Neural progenitor cell (in vitro differentiated cells): ENCODE measurements around the gene C4orf50. TPM values are rescaled to one million over a fixed set of nuclear protein-coding genes. Genes with fewer than 3 reads are reported as not detected.

ENCODE experiments used
- DNase-seq: peaks from one replicate; pipeline ENCODE4 v3.0.0-alpha.2; 2016; ENCODE audit warnings: low spot score
- H2AFZ ChIP-seq: fragments of 200-600 bp; sonication (generic); replicated peaks from 2 replicates; pipeline ENCODE4 v1.6.1; 2016; ENCODE audit warnings: antibody characterized with exemption
- H3F3A ChIP-seq: fragments of 200-600 bp; sonication (generic); 2 replicates; pipeline ENCODE4 v1.6.1; 2016; ENCODE audit warnings: antibody characterized with exemption, low read depth
- H3K27ac ChIP-seq: fragments of 200-600 bp; sonication (generic); 2 replicates; pipeline ENCODE4 v1.5.1; 2016; ENCODE audit warnings: mild to moderate bottlenecking
- H3K27me3 ChIP-seq: fragments of 200-600 bp; sonication (generic); 2 replicates; pipeline ENCODE4 v1.6.1; 2016; ENCODE audit warnings: mild to moderate bottlenecking, moderate library complexity
- H3K36me3 ChIP-seq: fragments of 200-600 bp; sonication (generic); 2 replicates; pipeline ENCODE4 v1.5.1; 2016
- H3K4me1 ChIP-seq: fragments of 200-600 bp; sonication (generic); 2 replicates; pipeline ENCODE4 v1.6.1; 2016; ENCODE audit warnings: mixed run types
- H3K4me2 ChIP-seq: fragments of 200-600 bp; sonication (generic); 2 replicates; pipeline ENCODE4 v1.6.1; 2016
- H3K4me3 ChIP-seq: fragments of 200-600 bp; sonication (generic); 2 replicates; pipeline ENCODE4 v1.5.1; 2016
- H3K79me2 ChIP-seq: fragments of 200-600 bp; sonication (generic); 2 replicates; pipeline ENCODE4 v1.6.1; 2016; ENCODE audit warnings: low read depth
- H3K9ac ChIP-seq: fragments of 200-600 bp; sonication (generic); 2 replicates; pipeline ENCODE4 v1.6.1; 2016
- H3K9me3 ChIP-seq: fragments of 200-600 bp; sonication (generic); 2 replicates; pipeline ENCODE4 v1.5.1; 2016; ENCODE audit warnings: low read depth
- H4K20me1 ChIP-seq: fragments of 200-600 bp; sonication (generic); 2 replicates; pipeline ENCODE4 v1.6.1; 2016; ENCODE audit warnings: low read depth
- H3K27ac Mint-ChIP-seq: 3 replicates; pipeline ENCODE4 v1.8.0; 2021; ENCODE audit warnings: mixed read lengths
- H3K27me3 Mint-ChIP-seq: 2 replicates; pipeline ENCODE4 v1.8.0; 2022; ENCODE audit warnings: low read depth, mild to moderate bottlenecking, inconsistent platforms, moderate library complexity, mixed read lengths; ENCODE audit not compliant: insufficient read depth
- H3K36me3 Mint-ChIP-seq: 3 replicates; pipeline ENCODE4 v1.8.0; 2021; ENCODE audit warnings: mixed read lengths
- H3K4me1 Mint-ChIP-seq: 3 replicates; pipeline ENCODE4 v1.8.0; 2021; ENCODE audit warnings: mixed read lengths
- H3K4me3 Mint-ChIP-seq: 3 replicates; pipeline ENCODE4 v1.8.0; 2021; ENCODE audit warnings: mild to moderate bottlenecking, moderate library complexity, mixed read lengths
- H3K9me3 Mint-ChIP-seq: 3 replicates; pipeline ENCODE4 v1.8.0; 2020; ENCODE audit warnings: mixed read lengths
- CTCF ChIP-seq: fragments of 200-600 bp; sonication (generic); IDR thresholded peaks from 2 replicates; pipeline ENCODE4 v1.5.1; 2017; ENCODE audit warnings: antibody characterized with exemption, mild to moderate bottlenecking
- EZH2 ChIP-seq: fragments of 200-600 bp; sonication (generic); IDR thresholded peaks from 2 replicates; pipeline ENCODE4 v1.6.1; 2017; ENCODE audit warnings: antibody characterized with exemption, mild to moderate bottlenecking, moderate library complexity
- EZH2phosphoT487 ChIP-seq: fragments of 200-600 bp; sonication (generic); IDR thresholded peaks from 2 replicates; pipeline ENCODE4 v1.6.1; 2017; ENCODE audit warnings: antibody characterized with exemption
- total RNA-seq: library from RNA; depleted of rRNA; stranded (reverse); fragments of >200 nt; gene quantifications from 2 replicates; pipeline ENCODE4 v1.2.3, GENCODE V29; 2015; ENCODE audit warnings: low replicate concordance

Gene C4orf50
- total RNA-seq, 1 donor from 2014 or later, result 0.32 TPM

- Mint-ChIP-seq H3K27ac (no peak overlapping the region), H3K4me3 (no peak overlapping the region), H3K36me3 (no peaks in the 10 kb centered on the region), H3K27me3 (peaks cover 6% of the 10 kb centered on the region), H3K9me3 (peaks cover 11% of the 10 kb centered on the region), H3K4me1 (no peaks in the 10 kb centered on the region)
- TF ChIP-seq EZH2phosphoT487, result no peak
- TF ChIP-seq CTCF, result no peak
- no peak for TF ChIP-seq EZH2
- Histone ChIP-seq H3K27me3 (no peaks in the 10 kb centered on the region), H3K9ac (no peak overlapping the region), H3F3A (no peaks in the 10 kb centered on the region), H3K9me3 (no peaks in the 10 kb centered on the region), H3K79me2 (no peaks in the 10 kb centered on the region), H2AFZ (no peak overlapping the region), H3K36me3 (no peaks in the 10 kb centered on the region), H4K20me1 (no peaks in the 10 kb centered on the region), H3K27ac (no peak overlapping the region), H3K4me3 (no peak overlapping the region), H3K4me2 (no peak overlapping the region), H3K4me1 (no peaks in the 10 kb centered on the region)
- DNase-seq, result no peak
Observed at GRCh38 chr4:6064383-6064782, 46.2 kb upstream of the C4orf50 start.

DNA sequence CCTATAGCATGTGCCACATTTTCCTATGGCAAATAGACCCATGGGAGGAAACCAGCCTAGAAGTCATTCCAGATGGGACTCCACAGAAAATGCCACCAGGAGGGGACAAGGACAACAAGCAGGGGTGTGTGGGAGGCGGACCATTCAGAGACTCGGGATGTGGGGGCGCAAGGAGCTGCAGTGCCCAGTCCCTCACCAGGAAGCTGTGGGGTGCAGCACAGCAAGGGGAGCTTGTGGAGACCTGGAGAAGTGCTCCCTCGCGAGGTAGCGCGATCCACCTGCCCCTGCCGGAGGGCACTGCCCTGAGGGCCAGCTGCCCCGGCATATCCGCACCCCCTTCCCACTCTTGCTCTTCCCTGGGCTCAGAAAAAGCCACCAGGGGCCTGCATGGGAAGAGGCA lies 45.5 kb upstream of the C4orf50 start:
- H3K27me3 ChIP-seq, result no peaks in the 10 kb centered on the region
- no peak overlapping the region for H3K27ac ChIP-seq
- peaks cover 9% of the 10 kb centered on the region for H3K27me3 Mint-ChIP-seq
- no peak overlapping the region for H2AFZ ChIP-seq
- H3K9me3 Mint-ChIP-seq, result peaks cover 14% of the 10 kb centered on the region
- no peaks in the 10 kb centered on the region for H3K4me1 ChIP-seq
- no peaks in the 10 kb centered on the region for H4K20me1 ChIP-seq
- no peaks in the 10 kb centered on the region for H3K79me2 ChIP-seq
- H3K4me1 Mint-ChIP-seq, result no peaks in the 10 kb centered on the region
- TF ChIP-seq CTCF, result no peak
- H3K36me3 ChIP-seq, result no peaks in the 10 kb centered on the region
- H3K4me3 Mint-ChIP-seq, result no peak overlapping the region
- no peak overlapping the region for H3K27ac Mint-ChIP-seq
- H3K36me3 Mint-ChIP-seq, result no peaks in the 10 kb centered on the region
- no peak overlapping the region for H3K9ac ChIP-seq
- no peak overlapping the region for H3K4me3 ChIP-seq
- H3F3A ChIP-seq, result no peaks in the 10 kb centered on the region
- H3K4me2 ChIP-seq, result no peak overlapping the region
- no peaks in the 10 kb centered on the region for H3K9me3 ChIP-seq
- no peak for DNase-seq

DNA sequence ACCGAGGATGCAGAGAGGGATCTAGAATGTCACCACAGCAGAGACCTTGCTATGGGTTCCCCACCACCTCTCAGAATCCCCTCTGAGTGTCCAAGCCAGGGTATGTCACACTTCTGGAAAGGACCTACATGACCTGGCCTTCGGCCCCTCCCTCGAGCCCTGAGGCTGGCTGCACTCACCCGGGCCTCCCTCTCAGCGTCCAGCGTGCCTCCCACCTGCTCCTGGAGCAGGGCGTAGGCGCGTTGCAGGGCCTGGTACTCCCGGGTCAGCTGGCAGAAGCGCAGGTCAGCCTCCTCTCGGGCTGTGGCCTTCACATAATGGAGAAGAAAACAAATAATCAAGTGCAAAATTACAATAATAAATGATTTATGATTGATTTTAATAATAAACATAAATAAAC lies 43.9 kb upstream of the C4orf50 start:
- Histone ChIP-seq H3K79me2 (no peaks in the 10 kb centered on the region), H4K20me1 (no peaks in the 10 kb centered on the region), H3K36me3 (no peaks in the 10 kb centered on the region), H3K4me3 (no peak overlapping the region), H3K9me3 (no peaks in the 10 kb centered on the region), H3K4me2 (no peak overlapping the region), H3F3A (no peaks in the 10 kb centered on the region), H3K27ac (no peak overlapping the region), H3K9ac (no peak overlapping the region), H2AFZ (no peak overlapping the region), H3K27me3 (no peaks in the 10 kb centered on the region), H3K4me1 (no peaks in the 10 kb centered on the region)
- Mint-ChIP-seq H3K9me3 (peaks cover 18% of the 10 kb centered on the region), H3K4me1 (no peaks in the 10 kb centered on the region), H3K27me3 (peaks cover 7% of the 10 kb centered on the region), H3K4me3 (no peak overlapping the region), H3K27ac (no peak overlapping the region), H3K36me3 (no peaks in the 10 kb centered on the region)
- no peak for TF ChIP-seq EZH2phosphoT487
- DNase-seq, result no peak

GRCh38 chr4:6059375-6059805 lies 41.2 kb upstream of the C4orf50 start:
- H3K4me2 ChIP-seq, result no peak overlapping the region
- H3K79me2 ChIP-seq, result no peaks in the 10 kb centered on the region
- H4K20me1 ChIP-seq, result no peaks in the 10 kb centered on the region
- H3K36me3 Mint-ChIP-seq, result no peaks in the 10 kb centered on the region
- no peaks in the 10 kb centered on the region for H3F3A ChIP-seq
- no peak overlapping the region for H3K9ac ChIP-seq
- no peak overlapping the region for H3K27ac Mint-ChIP-seq
- peaks cover 9% of the 10 kb centered on the region for H3K4me1 ChIP-seq
- H3K4me1 Mint-ChIP-seq, result no peaks in the 10 kb centered on the region
- H3K27me3 ChIP-seq, result no peaks in the 10 kb centered on the region
- peaks cover 21% of the 10 kb centered on the region for H3K9me3 Mint-ChIP-seq
- H2AFZ ChIP-seq, result no peak overlapping the region
- DNase-seq, result no peak
- no peak for TF ChIP-seq EZH2
- H3K36me3 ChIP-seq, result no peaks in the 10 kb centered on the region
- no peak overlapping the region for H3K4me3 ChIP-seq
- peaks cover 3% of the 10 kb centered on the region for H3K27me3 Mint-ChIP-seq
- no peak overlapping the region for H3K27ac ChIP-seq
- H3K9me3 ChIP-seq, result no peaks in the 10 kb centered on the region
- no peak overlapping the region for H3K4me3 Mint-ChIP-seq
